Measurements from ENCODE around the gene TAF6. TPM values are rescaled to one million over a fixed set of nuclear protein-coding genes. Genes with fewer than 3 reads are reported as not detected.
A peak's percentile ranks its signal among the peaks of the same experiment; 100 is the strongest.

TAF6 gene
- total RNA-seq, 4 donors from 2014 or later: 31.7 to 59.3 (median 48.9) TPM

DNA sequence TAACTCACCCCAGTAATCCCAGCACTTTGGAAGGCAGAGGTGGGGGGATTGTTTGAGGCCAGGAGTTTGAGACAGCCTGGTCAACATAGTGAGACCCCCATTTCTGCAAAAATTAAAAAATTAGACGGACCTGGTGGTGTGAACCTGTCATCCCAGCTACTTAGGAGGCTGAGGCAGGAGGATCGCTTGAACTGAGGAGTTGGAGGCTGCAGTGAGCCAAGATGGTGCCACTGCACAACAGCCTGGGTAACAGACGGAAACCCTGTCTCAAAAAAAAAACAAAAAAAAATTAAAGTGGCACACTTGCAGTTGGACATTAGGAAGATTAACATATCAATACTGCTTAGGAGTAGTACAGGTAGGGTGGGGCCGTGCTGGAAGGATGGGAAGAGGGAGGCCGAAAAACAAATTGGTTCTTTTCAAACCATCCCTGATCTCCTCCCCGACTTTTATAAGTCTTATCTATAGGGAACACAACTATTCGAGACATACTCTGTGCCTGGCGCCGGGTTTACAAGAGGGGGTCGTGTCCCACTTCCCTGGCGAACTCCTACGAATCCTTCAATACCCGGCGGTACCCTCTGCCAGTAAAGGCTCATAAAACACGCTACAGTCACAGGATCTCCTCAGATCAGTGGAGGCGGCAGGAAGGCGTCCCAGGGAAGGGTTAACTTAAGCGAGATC is 628 bp downstream of the TAF6 start:
- H3K36me3 ChIP-seq: peaks cover 9% of the 10 kb centered on the region
- no peak for TF ChIP-seq POLR2A (IDR thresholded peaks at IDR 0.05)
- TF ChIP-seq EP300 (IDR thresholded peaks at IDR 0.05): no peak
- H3K27ac ChIP-seq: peak overlapping the region; percentile 92
- 25% methylated on average over 15 of the region's 18 CpGs for WGBS
- H3K4me1 ChIP-seq: peaks cover 21% of the 10 kb centered on the region
- H3K27me3 ChIP-seq: no peaks in the 10 kb centered on the region
- H3K9me3 ChIP-seq: no peaks in the 10 kb centered on the region
- peak overlapping the region; percentile 86 for H3K4me3 ChIP-seq
- no peak for DNase-seq (ENCODE audit: low spot score in 2 of 2)

- peaks cover 14% of the 10 kb centered on the region for H3K4me1 ChIP-seq
- TF ChIP-seq POLR2A (IDR thresholded peaks at IDR 0.05): no peak
- TF ChIP-seq CTCF (IDR thresholded peaks at IDR 0.05): no peak
- no peak for TF ChIP-seq POLR2AphosphoS5 (IDR thresholded peaks at IDR 0.05)
- TF ChIP-seq EP300 (IDR thresholded peaks at IDR 0.05): no peak
- no peaks in the 10 kb centered on the region for H3K9me3 ChIP-seq
- H3K4me3 ChIP-seq: no peak overlapping the region
- no peaks in the 10 kb centered on the region for H3K27me3 ChIP-seq
- DNase-seq (ENCODE audit: low spot score in 2 of 2): no peak
- H3K36me3 ChIP-seq: peaks cover 43% of the 10 kb centered on the region
- no peak overlapping the region for H3K27ac ChIP-seq
- WGBS: 86% methylated on average over 7 of the region's 7 CpGs
Observed at GRCh38 chr7:100115026-100115425, 4.1 kb downstream of the TAF6 start.

GRCh38 chr7:100111914-100112313 is 7.2 kb downstream of the TAF6 start:
- H3K36me3 ChIP-seq: peaks cover 72% of the 10 kb centered on the region
- H3K27me3 ChIP-seq: no peaks in the 10 kb centered on the region
- no peak overlapping the region for H3K27ac ChIP-seq
- H3K9me3 ChIP-seq: no peaks in the 10 kb centered on the region
- TF ChIP-seq CTCF (IDR thresholded peaks at IDR 0.05) (no peak), POLR2A (IDR thresholded peaks at IDR 0.05) (no peak), EP300 (IDR thresholded peaks at IDR 0.05) (no peak), POLR2AphosphoS5 (IDR thresholded peaks at IDR 0.05) (no peak)
- no peaks in the 10 kb centered on the region for H3K4me1 ChIP-seq
- WGBS: 69% methylated on average over 3 of the region's 13 CpGs
- no peak for DNase-seq (ENCODE audit: low spot score in 2 of 2)
- no peak overlapping the region for H3K4me3 ChIP-seq

DNA sequence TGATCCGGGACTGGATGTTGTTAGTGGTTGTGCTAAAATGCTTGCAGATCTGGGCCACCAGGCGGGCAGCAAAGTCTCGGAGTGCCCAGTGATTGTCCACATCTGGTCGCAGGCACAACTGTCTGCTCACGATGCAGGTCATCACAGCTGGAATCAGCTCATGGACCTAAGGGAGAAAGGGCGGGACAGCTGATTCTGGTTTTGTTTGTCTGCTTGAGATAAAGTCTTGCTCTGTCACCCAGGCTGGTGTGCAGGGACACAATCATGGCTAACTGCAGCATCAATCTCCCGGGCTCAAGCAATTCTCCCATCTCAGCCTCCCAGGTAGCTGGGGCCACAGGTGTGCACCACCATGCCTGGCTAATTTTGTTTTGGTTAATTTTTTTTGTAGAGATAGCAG is 8.0 kb downstream of the TAF6 start:
- H3K36me3 ChIP-seq: peaks cover 79% of the 10 kb centered on the region
- no peak overlapping the region for H3K4me3 ChIP-seq
- H3K27me3 ChIP-seq: no peaks in the 10 kb centered on the region
- DNase-seq (ENCODE audit: low spot score in 2 of 2): no peak
- H3K27ac ChIP-seq: no peak overlapping the region
- WGBS: 80% methylated on average over 4 of the region's 7 CpGs
- no peaks in the 10 kb centered on the region for H3K9me3 ChIP-seq
- H3K4me1 ChIP-seq: no peaks in the 10 kb centered on the region
- TF ChIP-seq POLR2AphosphoS5 (IDR thresholded peaks at IDR 0.05) (no peak), EP300 (IDR thresholded peaks at IDR 0.05) (no peak)

- 91% methylated on average over 12 of the region's 12 CpGs for WGBS
- TF ChIP-seq POLR2AphosphoS5 (IDR thresholded peaks at IDR 0.05) (no peak), EP300 (IDR thresholded peaks at IDR 0.05) (no peak)
- no peaks in the 10 kb centered on the region for H3K4me1 ChIP-seq
- H3K36me3 ChIP-seq: peaks cover 95% of the 10 kb centered on the region
- no peaks in the 10 kb centered on the region for H3K9me3 ChIP-seq
- H3K4me3 ChIP-seq: no peak overlapping the region
- no peaks in the 10 kb centered on the region for H3K27me3 ChIP-seq
- no peak overlapping the region for H3K27ac ChIP-seq
- DNase-seq (ENCODE audit: low spot score in 2 of 2): no peak
Observed at GRCh38 chr7:100109521-100110163, 9.5 kb downstream of the TAF6 start.

DNA sequence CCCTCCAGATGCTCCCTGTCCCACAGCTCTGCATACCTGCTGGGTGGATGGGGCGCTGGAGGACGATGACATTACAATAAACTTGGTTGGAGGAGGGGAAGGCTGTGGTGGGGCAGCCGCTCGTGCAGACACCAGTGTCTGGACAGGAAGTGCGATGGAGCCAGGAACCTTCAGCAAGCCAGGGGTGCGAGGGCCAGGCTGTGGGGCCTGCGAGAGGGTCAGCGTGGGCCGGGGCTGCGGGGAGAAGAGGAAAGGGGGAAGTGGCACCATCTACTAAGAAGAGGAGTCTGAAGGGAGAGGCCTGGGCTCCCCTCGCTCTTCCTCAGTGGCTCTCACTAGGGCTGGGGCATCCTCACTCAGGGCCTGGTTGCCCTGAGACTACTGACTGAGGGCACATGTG is 11.3 kb downstream of the TAF6 start:
- no peaks in the 10 kb centered on the region for H3K4me1 ChIP-seq
- H3K4me3 ChIP-seq: no peak overlapping the region
- DNase-seq (ENCODE audit: low spot score in 2 of 2): no peak
- H3K27ac ChIP-seq: no peak overlapping the region
- H3K27me3 ChIP-seq: no peaks in the 10 kb centered on the region
- 80% methylated on average over 11 of the region's 11 CpGs for WGBS
- H3K36me3 ChIP-seq: peaks cover 94% of the 10 kb centered on the region
- TF ChIP-seq CTCF (IDR thresholded peaks at IDR 0.05) (no peak), POLR2AphosphoS5 (IDR thresholded peaks at IDR 0.05) (no peak), POLR2A (IDR thresholded peaks at IDR 0.05) (no peak), EP300 (IDR thresholded peaks at IDR 0.05) (no peak)
- no peaks in the 10 kb centered on the region for H3K9me3 ChIP-seq
